ENCODE results near the gene COPS6.
"Not testable (repeated sequence)": the region's sequence is repeated elsewhere in the genome, so short reads cannot be mapped to it uniquely, and the experiment has no call there.

Gene COPS6

GRCh38 chr7:100127866-100128636, 39.3 kb downstream of the COPS6 start:
- DNase-seq = no peak

- DNase-seq = no peak
These were observed 39.8 kb downstream of the COPS6 start for GRCh38 chr7:100128637-100128963.

GRCh38 chr7:100130220-100130607, 41.4 kb downstream of the COPS6 start:
- not testable (repeated sequence) for DNase-seq

GRCh38 chr7:100130608-100131453, 42.1 kb downstream of the COPS6 start:
- peak; percentile 76 for DNase-seq

GRCh38 chr7:100132126-100132525, 43.4 kb downstream of the COPS6 start:
- no peak for DNase-seq

- DNase-seq = peak; percentile 46
These were observed 44.0 kb downstream of the COPS6 start for GRCh38 chr7:100132697-100133151.

GRCh38 chr7:100137851-100138760, 49.3 kb downstream of the COPS6 start:
- no peak for DNase-seq

- no peak for DNase-seq
These were observed 52.8 kb downstream of the COPS6 start for GRCh38 chr7:100141555-100141949.

Measured in effector CD8-positive, alpha-beta T cell (primary cell).